NOMO-1 treated with DMSO at 0.1 percent for 48 hours (cell line): Measurements from ENCODE around the gene IFNLR1.

Experiments used
- DNase-seq: peaks from one replicate; lab custom pipeline; 2025; ENCODE audit not compliant: unreplicated experiment; lab: John Stamatoyannopoulos, UW

The IFNLR1 gene

DNA sequence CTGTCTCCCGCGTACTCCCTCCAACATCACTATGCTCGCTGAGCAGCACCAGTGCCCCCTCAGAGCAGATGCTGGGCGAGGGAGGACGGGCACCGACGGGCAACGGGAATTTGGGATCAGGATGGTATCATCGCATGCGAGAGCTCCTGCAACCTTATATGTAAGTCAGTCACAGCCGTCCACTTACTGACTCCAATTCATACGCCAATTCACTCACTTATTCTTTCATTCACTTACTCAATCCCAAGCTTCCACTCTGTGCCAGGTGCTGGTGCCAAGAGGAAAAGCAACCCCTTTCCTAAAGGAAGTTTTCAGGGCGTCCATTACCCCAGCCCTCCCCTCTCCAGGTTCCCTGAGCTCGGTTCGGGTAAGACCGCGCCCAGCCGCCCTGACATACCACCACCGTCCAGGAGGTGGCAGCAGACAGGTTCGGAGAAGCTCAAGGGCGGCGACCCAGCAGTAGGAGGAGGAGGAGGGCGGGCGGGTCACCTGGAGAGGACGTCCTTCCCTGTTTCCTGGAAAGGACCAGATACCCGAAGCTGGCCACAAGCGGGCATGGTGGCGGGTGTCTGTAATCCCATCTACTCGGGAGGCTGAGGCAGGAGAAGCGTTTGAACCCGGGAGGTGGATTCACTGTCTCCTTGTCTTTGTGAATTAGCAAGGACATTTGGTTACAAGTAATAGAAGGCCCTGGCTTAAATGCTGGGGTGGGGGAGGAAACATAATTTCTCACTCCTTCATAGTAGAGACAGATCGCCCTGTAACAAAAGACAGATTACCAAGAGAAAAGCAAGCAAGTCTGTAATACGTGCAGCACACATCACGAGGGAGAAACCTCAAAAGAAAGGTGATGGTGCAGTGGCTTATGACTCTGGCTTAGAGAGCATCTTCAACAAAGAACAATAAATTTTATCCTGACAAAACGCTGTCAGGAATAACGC lies 36.6 kb downstream of the IFNLR1 start:
- DNase-seq, result peak; percentile 53

GRCh38 chr1:24149866-24150233 lies 37.2 kb downstream of the IFNLR1 start:
- DNase-seq, result peak; percentile 43

DNA sequence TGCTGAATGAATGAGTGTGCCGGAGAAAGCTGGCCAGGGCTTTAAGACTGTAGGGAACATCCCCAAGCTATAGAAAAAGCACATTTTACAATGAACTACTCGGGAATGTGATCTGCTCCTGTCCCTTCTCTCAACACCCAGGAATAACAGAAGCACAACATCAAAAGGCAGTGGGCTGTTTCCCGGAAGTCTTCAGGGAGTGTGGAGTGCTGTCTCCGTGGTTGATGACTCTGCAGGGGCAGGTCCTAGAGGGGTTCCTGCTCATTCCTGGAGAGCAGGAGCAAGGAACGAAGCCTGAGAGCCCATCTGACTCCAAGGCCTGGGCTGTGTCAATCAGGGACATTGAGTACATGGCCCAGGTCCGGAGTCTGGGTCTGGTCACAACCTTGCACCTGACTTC lies 39.3 kb downstream of the IFNLR1 start:
- DNase-seq, result no peak

- DNase-seq, result no peak
Observed at GRCh38 chr1:24147194-24147593, 39.9 kb downstream of the IFNLR1 start.

DNA sequence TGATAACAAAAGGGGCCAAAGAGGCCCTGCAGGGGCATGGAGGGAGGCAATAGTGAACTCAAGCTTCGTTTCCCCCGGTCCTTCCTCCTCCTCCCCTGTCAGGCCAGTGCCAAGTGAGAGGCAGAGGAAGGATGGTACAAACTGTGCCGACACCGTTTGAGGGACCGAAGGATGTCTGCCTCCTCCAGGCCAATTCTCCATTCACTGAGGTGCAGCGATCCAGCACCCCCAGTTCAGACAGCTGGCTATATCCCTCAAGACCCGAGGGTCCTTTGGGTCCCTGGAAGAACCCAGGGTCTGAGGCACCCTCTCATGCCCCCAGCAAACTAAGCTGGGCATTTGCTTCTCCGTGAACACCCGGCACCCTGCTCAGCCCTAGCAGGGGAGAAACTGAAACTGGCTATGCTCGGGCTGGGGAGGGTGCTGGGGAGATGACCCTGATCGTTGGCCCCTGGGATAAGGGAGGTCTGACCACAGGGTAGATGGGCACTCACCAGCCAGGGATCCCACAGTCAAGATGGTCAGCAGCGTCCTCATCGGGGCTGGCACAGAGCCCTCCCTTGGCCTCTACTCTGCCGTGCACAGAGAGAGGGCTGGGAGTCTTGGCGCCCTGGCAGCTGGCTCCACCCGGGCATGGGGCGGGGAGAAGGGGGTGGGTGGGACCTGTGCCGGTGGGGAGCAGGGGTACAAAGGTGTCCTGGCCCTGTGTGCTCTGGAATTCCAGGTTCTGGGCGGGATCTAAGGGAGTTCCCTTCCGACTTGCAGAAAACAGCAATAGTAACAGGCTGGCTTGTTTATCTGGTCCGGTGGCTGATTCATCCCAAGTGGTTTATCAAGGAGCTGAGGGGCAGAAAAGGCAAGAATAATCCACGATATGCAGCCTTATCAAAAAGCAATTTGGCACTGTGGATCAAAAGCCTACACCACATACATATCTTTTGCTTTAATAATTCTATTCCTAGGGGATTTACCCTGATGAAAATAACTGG lies 44.2 kb downstream of the IFNLR1 start, which contains the start of gene IL22RA1:
Gene IL22RA1, minus strand, starts transcription at position 595 of the 989 bp plus-strand sequence. Its CDS starts 58 bp downstream, at position 537.
- DNase-seq, result no peak

DNA sequence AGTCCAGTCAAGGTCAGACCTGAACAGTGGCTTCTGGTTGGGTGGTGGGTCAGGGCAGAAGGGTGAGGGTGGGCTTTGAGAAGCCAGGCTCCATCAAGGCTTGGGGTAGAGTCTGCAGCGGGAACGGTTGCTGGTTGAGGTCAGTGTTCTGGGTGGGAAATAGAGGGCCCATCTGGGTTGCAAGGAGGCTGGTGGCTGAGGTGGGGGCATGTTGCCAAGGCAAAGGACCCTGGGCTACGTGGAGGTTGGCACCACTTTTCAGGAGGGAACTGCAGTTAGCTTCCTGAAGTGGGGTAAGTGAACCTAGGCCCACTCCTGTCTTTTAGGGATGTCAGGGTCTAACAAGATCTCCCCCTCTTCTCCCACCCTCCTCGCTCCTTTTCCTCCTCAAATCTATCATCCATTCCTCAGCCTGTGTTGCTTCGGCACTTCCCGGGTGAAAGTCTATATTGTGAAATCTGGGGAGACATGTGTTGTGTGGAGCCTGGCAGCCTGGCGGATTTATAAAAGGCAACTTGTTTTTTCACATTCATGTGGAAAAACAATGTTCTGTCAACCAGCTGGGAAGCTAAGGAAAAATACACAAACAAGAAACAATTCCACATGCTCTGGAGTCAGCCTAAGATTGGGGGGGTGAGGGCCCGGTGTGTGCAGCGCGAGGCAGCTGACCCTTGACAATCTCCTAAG lies 45.6 kb downstream of the IFNLR1 start:
- DNase-seq, result no peak

DNA sequence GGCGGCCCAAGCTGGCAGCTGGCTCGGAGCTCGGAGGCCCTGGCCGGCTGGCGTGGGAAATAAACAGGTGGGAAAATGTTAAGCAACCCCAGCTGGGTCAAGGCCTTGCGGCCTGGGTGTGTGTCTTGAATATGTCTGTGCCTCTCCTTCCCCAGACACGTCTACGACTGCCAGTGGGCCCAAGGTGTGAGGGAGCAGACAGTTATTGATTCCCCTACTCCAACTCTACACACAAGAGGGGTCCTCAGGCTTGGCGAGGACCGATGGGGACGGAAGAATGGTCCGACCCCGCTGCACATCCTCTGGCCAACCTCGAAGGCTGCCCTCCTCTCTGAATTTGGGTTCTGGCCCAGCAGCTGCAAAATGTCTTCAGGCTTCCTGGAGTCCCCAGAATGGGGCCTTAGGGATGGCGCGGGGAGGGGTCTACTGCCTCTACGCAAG lies 46.3 kb downstream of the IFNLR1 start:
- DNase-seq, result no peak

DNA sequence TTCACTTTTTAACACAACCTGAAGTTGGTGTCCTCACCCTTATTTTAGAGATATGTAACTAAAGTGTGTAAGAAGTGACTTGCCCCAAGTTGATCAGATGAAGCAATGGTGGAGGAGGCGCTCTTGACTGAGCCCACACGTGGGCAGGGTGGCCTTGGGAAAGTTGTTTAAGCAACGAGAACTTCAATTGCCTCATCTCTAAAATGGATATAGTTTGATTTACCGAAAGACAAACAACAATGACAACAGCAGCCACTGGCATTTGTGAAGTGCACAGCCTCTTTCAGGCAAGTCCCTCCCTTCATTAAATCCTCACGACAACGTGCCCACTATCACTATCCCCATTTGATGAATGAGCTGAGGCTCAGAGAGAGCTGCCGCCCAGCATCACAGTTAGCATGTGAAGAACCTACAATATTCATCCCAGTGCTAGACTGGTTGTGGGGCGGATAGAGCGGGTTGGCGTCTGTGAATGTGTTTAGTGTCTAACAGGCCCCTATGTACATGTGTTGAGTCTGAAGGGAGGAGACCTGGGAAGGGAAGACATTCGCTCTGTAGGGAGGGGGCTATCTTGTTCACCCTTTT lies 47.2 kb downstream of the IFNLR1 start:
- no peak for DNase-seq

- no peak for DNase-seq
Observed at GRCh38 chr1:24139222-24139489, 47.9 kb downstream of the IFNLR1 start.

DNA sequence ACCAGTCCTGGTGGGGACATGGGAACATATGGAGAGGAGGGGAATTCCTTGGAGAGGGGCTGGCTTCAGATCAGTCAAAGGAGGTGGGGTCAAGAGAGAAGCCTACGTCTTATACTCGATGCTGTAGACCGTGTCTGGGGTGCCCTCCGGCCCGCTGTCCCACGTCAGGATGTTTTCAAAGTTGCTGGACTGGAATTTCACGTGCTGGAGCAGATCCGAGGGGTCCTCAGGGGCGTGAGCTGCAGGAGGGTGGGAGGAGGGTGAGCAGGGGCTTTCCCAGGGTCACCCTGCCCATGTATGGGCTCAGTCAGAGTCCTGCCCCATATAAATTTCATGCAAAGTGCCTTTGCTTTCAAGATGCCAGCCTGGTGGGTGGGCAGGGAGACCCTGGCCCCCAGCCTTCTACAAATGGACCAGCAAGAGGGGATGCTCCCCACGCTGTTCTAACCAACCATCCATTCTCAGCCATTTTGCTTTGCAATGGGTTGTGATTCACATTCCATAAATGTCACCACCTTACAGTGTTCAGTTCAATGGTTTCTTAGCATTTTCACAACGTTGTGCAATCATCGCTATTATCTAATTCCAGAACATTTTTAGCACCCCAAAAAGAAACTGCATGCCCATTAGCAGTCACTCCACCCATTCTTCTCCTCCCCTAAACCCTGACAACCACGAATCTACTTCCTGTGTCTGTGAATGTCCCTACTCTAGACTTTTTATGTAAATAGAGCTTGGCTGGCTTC lies 48.4 kb downstream of the IFNLR1 start:
- DNase-seq, result no peak

DNA sequence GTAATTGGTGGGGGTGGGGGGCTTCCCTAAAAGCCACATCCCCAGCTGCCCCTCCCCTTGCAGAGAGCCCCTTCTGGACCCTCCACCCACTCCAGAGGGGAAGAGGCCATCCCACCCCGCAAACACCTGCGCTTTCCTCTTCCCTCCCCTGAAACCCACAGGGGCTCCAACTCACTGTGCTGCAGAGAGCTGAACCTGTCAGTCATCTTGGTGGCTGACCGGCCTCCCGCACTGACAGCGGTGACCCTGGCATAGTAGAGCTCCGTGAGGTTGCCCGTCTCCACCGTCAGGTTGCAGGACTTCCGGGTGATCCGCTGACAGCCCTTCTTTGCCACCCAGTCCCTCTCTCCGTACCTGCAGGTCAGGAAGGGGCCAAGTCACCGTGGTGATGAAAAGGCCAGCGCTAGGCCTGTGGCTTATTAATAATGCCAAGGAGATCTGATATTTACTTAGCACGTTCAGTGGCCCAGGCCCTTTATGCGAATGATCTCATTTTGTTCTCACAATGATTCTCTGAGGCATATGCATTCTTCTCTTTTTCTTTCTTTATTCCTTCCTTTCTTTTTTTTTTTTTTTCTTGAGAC lies 50.0 kb downstream of the IFNLR1 start:
- DNase-seq, result no peak

DNA sequence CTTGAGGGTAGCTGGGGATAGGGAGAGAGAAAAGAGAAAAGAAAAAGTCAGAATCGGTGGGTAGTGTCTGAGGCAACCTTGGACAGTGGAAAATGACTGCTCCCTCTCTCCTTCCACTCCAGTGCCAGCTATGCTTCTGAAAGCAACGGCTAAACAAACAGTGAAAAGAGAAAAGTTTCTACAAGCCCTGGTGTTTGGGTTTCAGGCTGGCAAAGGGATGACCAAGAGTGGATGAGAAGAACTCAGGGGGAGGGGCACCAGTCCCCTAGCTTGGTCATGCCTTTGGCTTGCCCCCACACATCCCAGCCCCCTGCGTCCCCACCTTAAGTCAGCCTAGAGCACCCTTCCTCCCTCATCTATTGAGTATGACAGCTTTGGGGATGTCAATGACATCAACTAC lies 52.7 kb downstream of the IFNLR1 start:
- DNase-seq, result no peak

- no peak for DNase-seq
Observed at GRCh38 chr1:24133819-24134218, 53.3 kb downstream of the IFNLR1 start.

DNA sequence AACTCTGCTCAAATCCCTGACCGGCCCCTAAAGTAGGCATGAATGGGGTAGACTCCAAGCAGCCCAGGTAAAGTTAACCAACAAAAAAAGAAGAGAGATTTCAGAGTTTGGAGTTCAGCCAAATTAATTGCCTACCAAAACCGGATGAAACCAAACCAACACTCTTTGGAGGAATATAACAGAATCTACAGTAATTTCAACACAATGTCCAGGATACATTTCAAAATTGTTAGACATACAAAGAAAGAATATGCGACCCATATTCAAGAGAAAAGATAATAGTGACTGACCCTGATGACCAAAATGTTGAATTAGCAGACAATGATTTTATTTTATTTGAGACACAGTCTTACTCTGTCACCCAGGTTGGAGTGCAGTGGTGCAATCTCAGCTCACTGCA lies 56.7 kb downstream of the IFNLR1 start:
- DNase-seq, result no peak

DNA sequence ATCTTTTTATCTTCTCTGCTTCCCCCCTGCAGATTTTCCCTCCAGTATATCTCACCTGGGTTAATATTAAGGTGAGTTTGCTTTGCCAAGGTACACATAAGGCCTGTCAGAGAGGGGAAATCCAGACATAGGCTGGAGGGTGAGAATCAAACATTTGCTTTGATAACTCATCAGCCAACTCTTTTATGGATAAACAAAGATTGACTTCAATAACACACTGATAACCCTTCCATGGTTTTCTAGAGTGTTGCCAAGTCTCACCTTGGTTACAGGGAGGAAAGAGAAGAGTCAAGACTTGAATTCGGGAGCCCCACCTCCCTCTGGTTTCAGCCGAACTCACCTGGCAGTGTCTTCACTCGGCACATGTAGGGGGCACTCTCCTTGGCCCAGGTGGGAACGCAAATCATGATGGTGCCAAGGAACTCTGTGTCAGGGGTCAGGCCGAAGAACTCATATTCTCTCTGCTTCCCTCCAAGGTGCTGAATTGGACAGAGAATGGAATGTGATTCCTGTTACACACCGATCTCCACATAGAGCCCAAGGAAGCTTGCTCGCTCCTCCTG lies 59.2 kb downstream of the IFNLR1 start:
- no peak for DNase-seq

- no peak for DNase-seq
Observed at GRCh38 chr1:24127134-24127800, 59.8 kb downstream of the IFNLR1 start.

DNA sequence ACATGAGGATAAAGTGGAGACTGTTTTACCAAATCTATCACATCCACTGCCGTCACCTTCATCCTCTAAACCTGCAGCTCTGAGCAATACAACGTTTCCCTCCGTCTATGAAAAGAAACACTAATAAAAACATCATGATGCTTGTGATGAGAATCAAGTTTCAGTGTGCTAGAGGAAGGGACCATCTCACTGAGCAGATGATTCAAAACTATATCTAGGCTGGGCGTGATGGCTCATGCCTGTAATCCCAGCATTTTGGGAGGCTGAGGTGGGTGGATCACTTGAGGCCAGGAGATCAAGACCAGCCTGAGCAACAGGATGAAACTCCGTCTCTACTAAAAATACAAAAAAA lies 60.4 kb downstream of the IFNLR1 start:
- DNase-seq, result no peak

- DNase-seq, result no peak
Observed at GRCh38 chr1:24126018-24126671, 60.9 kb downstream of the IFNLR1 start.

DNA sequence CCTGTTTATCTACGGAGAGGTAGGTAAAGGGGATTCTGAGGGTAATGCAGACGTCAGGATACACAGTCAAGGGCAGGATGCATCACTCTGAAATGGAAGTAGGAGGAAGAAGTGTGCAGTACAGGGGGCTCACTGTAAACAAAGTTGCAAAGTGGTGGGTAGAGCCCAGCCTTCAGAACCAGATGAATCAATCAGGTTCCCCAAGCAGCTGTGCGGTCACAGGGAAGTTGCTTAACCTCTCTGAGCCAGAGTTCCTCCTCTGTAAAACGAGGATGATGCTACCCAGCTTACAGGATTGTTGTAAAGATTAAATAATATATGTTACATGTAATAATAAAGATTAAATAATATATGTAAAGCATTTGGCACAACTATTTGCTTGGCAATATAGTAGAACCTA lies 61.6 kb downstream of the IFNLR1 start:
- DNase-seq, result no peak
